ENCODE results near the gene ATL1.
"Not testable (repeated sequence)": the region's sequence is repeated elsewhere in the genome, so short reads cannot be mapped to it uniquely, and the experiment has no call there.

ATL1 gene

DNA sequence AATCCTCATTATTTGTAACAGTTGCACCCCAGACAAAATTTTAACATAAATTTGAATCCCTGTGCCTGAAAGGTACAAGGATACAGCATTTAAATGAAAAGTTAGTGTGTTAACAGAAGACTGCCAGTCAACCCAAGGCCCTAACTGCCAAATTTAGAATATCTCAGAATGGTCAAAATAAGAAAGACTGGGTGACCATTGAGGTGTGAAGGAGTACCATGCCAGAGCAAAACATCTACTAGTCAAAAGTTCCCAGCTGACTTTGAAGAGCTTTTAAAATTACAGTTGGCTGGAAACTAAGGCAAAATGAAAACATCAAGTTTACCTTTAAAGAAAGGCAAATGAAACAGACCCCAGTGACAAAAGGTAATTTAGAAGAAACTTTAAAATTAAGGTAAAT is 89.7 kb downstream of the ATL1 start:
- Mint-ChIP-seq H3K27ac (ENCODE audit: low read depth) (no peak overlapping the region), H3K4me1 (peaks cover 10% of the 10 kb centered on the region), H3K9me3 (no peaks in the 10 kb centered on the region), H3K36me3 (ENCODE audit: insufficient read depth) (peaks cover 6% of the 10 kb centered on the region), H3K27me3 (no peaks in the 10 kb centered on the region), H3K4me3 (no peak overlapping the region)
- ATAC-seq (replicated peaks; ENCODE audit: extremely low read depth, poor library complexity, severe bottlenecking) (no peak), DNase-seq (ENCODE audit: low spot score in 2 of 2) (no peak)

DNA sequence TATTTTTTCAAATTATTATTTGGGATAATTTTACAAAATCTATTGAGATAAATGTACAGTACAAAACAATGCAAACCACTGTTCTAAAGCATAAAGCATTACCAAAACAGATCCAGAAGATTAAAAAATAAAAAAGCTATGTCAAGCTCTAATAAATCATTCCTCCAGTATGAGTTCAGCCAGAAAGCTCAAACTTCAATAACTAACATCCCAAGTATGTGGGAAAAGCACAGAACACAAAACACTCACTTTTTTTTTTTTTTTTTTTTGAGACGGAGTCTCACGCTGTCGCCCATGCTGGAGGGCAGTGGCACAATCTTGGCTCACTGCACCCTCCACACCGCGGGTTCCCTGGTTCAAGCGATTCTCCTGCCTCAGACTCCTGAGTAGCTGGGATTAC is 96.8 kb downstream of the ATL1 start:
- Mint-ChIP-seq H3K4me1 (peaks cover 16% of the 10 kb centered on the region), H3K27me3 (no peaks in the 10 kb centered on the region), H3K27ac (ENCODE audit: low read depth) (no peak overlapping the region), H3K36me3 (ENCODE audit: insufficient read depth) (peaks cover 8% of the 10 kb centered on the region), H3K4me3 (no peak overlapping the region), H3K9me3 (no peaks in the 10 kb centered on the region)
- no peak for DNase-seq (ENCODE audit: low spot score in 2 of 2)
- no peak for ATAC-seq (replicated peaks; ENCODE audit: extremely low read depth, poor library complexity, severe bottlenecking)

DNA sequence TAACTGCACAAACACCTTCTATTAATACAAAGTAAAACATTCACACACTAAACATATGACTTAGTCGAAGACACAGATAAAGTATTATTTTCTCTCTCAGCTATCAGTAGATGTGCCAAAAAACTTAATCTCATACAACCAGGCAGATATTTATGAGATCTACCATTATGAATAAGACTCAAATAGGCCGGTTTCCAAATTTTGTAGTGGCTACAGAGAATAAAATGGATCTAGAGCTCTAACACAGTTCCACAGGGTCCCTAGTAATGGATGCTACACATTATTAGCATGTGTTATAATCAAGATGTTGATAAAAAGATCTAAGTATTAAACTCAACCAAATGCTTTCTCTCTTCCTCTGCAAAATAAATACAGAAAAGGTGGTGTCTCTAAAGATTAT is 97.8 kb downstream of the ATL1 start:
- H3K4me3 Mint-ChIP-seq = no peak overlapping the region
- peaks cover 16% of the 10 kb centered on the region for H3K4me1 Mint-ChIP-seq
- DNase-seq (ENCODE audit: low spot score in 2 of 2) (no peak), ATAC-seq (replicated peaks; ENCODE audit: extremely low read depth, poor library complexity, severe bottlenecking) (no peak)
- no peak overlapping the region for H3K27ac Mint-ChIP-seq (ENCODE audit: low read depth)
- H3K9me3 Mint-ChIP-seq = no peaks in the 10 kb centered on the region
- H3K36me3 Mint-ChIP-seq (ENCODE audit: insufficient read depth) = peaks cover 5% of the 10 kb centered on the region
- H3K27me3 Mint-ChIP-seq = no peaks in the 10 kb centered on the region

DNA sequence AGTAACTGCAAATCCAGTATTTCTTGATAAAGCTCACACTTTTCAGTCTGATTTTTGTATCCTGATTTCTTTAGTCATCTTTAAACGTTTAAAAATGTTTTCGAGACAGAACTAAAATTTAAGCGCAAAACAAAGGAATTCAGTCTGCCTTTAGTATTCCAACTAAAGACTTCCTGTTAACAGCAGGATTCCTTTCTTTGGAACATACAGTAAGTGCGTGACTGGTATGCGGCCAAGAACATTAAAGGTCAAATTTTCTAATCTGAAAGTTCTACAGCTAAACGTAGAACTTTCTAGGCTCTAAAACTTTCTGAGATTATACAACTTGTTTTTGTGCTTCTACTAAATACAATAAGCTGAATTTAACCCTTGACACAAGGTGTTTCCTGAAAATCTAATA is 98.3 kb downstream of the ATL1 start:
- H3K27me3 Mint-ChIP-seq = no peaks in the 10 kb centered on the region
- peaks cover 5% of the 10 kb centered on the region for H3K36me3 Mint-ChIP-seq (ENCODE audit: insufficient read depth)
- no peak overlapping the region for H3K4me3 Mint-ChIP-seq
- H3K27ac Mint-ChIP-seq (ENCODE audit: low read depth) = no peak overlapping the region
- no peak for DNase-seq (ENCODE audit: low spot score in 2 of 2)
- no peaks in the 10 kb centered on the region for H3K9me3 Mint-ChIP-seq
- no peak for ATAC-seq (replicated peaks; ENCODE audit: extremely low read depth, poor library complexity, severe bottlenecking)
- peaks cover 16% of the 10 kb centered on the region for H3K4me1 Mint-ChIP-seq

DNA sequence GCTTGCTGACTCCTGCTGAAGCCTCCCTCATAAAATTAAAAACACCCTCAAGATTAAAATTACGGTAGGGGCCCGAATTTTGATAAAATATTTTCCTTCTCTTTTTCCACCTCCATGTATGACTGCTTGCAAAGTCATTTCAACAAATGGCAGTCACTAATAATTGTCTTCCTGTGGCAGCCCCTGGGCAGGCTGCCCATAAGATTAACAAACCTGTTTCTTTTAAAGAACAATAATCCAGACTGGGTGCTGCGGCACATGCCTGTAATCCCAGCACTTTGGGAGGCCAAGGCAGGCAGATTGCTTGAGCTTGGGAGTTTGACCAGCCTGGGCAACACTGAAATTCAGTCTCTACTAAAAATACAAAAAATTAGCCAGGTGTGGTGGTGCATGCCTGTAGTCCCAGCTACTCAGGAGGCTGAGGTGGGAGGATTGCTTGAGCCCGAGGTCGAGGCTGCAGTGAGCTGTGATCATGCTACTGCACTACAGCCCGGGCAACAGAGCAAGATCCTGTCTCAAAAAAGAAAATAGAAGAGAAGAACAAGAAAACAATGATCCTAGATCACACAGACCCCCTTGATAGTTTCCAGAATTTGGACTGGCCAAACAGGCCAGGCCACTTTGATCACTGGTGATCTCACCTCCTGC is 99.5 kb downstream of the ATL1 start:
- H3K27me3 Mint-ChIP-seq = no peaks in the 10 kb centered on the region
- DNase-seq (ENCODE audit: low spot score in 2 of 2) (no peak), ATAC-seq (replicated peaks; ENCODE audit: extremely low read depth, poor library complexity, severe bottlenecking) (no peak)
- no peak overlapping the region for H3K4me3 Mint-ChIP-seq
- peaks cover 19% of the 10 kb centered on the region for H3K4me1 Mint-ChIP-seq
- H3K27ac Mint-ChIP-seq (ENCODE audit: low read depth) = no peak overlapping the region
- no peaks in the 10 kb centered on the region for H3K9me3 Mint-ChIP-seq
- peaks cover 5% of the 10 kb centered on the region for H3K36me3 Mint-ChIP-seq (ENCODE audit: insufficient read depth)

DNA sequence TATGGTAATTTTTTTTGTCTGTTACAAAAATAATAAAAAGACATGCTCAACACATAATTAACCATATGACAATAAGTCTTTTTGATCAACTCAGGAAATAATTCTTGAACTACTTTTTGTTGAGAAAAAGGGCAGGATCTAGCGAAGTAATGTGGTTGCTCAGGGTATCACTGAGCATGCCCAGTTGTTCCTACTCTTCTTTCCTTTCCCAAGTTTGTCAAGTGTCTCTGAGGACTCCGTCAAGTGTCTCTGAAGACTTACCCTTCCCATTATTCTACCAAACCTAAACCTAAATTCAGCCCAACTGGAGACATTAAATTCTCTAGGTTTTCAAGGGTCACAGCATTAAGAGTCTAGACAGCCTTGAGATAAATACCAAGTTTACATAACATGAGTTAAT is 104.6 kb downstream of the ATL1 start:
- H3K27me3 Mint-ChIP-seq; H3K36me3 Mint-ChIP-seq (ENCODE audit: insufficient read depth); ATAC-seq (replicated peaks; ENCODE audit: extremely low read depth, poor library complexity, severe bottlenecking); DNase-seq (ENCODE audit: low spot score in 2 of 2); H3K27ac Mint-ChIP-seq (ENCODE audit: low read depth); H3K9me3 Mint-ChIP-seq; H3K4me3 Mint-ChIP-seq: not testable (repeated sequence)
- H3K4me1 Mint-ChIP-seq = peaks cover 23% of the 10 kb centered on the region

DNA sequence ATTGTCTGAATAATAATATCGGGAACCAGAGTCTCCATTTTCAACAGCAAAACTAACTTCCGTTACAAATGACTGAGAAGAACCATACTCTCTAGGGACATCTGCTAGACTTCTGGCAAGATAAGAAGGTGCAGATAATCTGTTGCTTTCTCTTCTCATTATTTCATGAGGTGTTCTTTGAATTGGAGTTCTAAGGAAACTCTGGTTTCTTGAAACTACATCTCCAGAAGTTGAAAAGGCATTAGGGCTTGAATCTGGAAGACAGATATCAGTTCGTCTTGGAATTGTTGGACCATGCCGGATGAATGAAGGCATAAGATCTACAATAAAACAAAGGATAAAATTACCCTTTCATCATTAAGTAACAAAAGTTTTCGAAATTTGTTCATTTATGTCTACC is 105.4 kb downstream of the ATL1 start:
- H3K4me1 Mint-ChIP-seq = peaks cover 23% of the 10 kb centered on the region
- H3K36me3 Mint-ChIP-seq (ENCODE audit: insufficient read depth); H3K4me3 Mint-ChIP-seq; ATAC-seq (replicated peaks; ENCODE audit: extremely low read depth, poor library complexity, severe bottlenecking); H3K27ac Mint-ChIP-seq (ENCODE audit: low read depth); H3K27me3 Mint-ChIP-seq; DNase-seq (ENCODE audit: low spot score in 2 of 2); H3K9me3 Mint-ChIP-seq: not testable (repeated sequence)

DNA sequence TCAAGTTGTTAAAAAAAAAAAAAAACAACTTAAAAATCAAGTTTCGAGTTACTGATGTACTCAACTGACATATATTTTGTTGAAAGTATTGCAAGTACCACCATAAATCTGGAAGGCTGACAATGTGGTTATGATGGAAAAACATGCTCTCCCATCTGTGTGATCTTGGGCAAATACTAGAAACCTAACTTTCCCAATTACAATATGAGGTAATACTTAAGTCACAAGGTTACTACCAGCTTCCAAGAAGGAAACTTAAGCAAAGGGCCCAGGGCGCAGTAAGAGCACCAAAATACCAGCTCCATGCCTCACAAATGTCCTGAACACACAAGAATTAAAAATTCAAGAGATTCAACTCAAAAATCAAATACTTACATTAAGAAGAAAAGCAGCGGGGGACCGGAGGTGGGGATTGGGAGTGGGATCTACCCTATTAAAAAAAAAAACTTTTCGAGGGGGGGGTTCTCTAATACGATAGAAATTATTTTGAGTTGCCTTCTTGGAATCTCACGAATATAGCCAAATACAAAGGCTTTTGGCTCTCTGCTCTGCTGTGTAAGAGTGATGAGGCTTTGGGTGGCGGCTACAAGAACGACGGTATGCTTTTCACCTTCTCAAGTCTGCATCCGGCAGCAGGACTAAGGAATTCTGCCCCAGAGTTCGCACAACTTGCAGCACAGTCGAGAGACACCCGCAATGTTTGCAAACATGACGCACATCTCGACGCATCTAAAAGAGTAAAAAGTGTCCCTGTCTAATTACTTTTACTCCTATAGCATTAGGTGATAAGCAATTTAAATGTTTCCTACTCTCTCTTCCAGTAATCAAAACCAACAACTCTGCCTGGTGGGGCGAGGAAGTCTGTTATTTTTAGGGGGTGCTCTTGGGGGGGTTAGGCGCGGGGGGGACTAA is 107.1 kb downstream of the ATL1 start:
- ATAC-seq (replicated peaks; ENCODE audit: extremely low read depth, poor library complexity, severe bottlenecking) (peak; percentile 78), DNase-seq (ENCODE audit: low spot score in 2 of 2) (peak; percentile 21 to 48)
- no peak overlapping the region for H3K27ac Mint-ChIP-seq (ENCODE audit: low read depth)
- no peaks in the 10 kb centered on the region for H3K9me3 Mint-ChIP-seq
- H3K36me3 Mint-ChIP-seq (ENCODE audit: insufficient read depth) = peaks cover 5% of the 10 kb centered on the region
- H3K4me1 Mint-ChIP-seq = peaks cover 17% of the 10 kb centered on the region
- no peak overlapping the region for H3K4me3 Mint-ChIP-seq
- no peaks in the 10 kb centered on the region for H3K27me3 Mint-ChIP-seq

DNA sequence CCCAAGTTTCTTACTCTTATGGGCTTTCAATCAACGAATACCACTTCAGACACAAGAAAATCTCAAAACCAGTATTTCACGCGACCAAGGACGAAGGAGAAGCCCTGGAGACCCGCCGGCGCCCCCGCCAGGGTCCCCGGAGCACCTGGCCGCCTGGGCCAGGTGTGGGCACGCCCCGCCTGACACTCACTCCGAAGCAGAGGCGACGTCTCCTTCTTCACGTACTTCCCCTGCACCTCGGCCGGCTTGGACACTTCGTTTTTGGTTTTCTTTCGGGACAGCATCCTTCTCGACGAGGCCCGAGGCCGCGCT is 107.7 kb downstream of the ATL1 start:
- Mint-ChIP-seq H3K4me3 (no peak overlapping the region), H3K27me3 (no peaks in the 10 kb centered on the region), H3K27ac (ENCODE audit: low read depth) (no peak overlapping the region), H3K36me3 (ENCODE audit: insufficient read depth) (peaks cover 5% of the 10 kb centered on the region), H3K9me3 (no peaks in the 10 kb centered on the region), H3K4me1 (peaks cover 17% of the 10 kb centered on the region)
- peak; percentile 15 to 19 for DNase-seq (ENCODE audit: low spot score in 2 of 2)
- peak; percentile 45 for ATAC-seq (replicated peaks; ENCODE audit: extremely low read depth, poor library complexity, severe bottlenecking)

DNA sequence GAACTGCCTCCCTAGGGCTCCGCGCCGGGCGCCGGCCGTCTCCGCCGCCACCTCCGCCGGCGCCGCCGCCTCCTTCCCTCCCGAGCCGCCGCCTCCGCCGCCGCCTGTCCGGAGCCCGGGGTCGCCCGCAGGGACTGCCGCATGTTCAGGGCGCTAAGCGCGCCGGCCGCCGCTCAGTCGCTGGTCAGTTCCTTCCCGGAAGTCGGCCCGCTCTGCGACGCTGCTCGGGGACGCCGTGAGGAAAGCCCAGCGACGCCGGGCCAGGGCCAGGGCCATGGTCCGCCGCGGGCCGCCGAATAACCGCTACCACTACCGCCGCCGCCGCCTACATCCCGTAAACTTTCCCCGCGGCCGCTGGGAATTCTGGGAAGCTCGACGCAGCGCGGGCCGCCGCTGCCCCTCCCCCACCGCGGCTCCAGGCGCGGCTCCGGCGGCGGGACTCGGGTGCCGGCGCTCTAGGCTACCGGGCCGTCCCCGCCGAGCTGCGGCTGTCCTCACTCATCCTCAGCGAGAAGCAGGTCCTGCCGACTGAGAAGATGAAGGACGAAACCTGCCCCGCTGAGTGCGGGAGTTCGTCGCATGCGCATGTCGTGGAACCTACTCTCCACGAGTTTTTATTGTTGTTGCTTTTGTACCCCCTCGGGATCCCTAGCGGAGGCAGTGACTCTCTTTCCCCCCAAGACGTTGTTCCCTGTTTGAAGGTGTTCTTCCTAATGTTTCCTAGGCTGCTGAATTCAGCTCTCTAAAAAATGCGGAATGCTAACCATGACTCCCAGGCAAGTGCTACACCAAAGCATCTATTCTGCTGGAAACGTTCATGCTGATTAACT is 108.3 kb downstream of the ATL1 start, which contains the start of gene SAV1:
TSS of gene SAV1 (minus strand) at position 311 of the 830 bp plus-strand sequence. CDS start 339 bp downstream, outside the sequence.
- DNase-seq (ENCODE audit: low spot score in 2 of 2) (peak; percentile 19 to 20), ATAC-seq (replicated peaks; ENCODE audit: extremely low read depth, poor library complexity, severe bottlenecking) (peak; percentile 45)
- H3K27me3 Mint-ChIP-seq = no peaks in the 10 kb centered on the region
- H3K36me3 Mint-ChIP-seq (ENCODE audit: insufficient read depth) = peaks cover 5% of the 10 kb centered on the region
- H3K4me1 Mint-ChIP-seq = peaks cover 17% of the 10 kb centered on the region
- H3K27ac Mint-ChIP-seq (ENCODE audit: low read depth) = no peak within 1 kb of the TSS
- H3K4me3 Mint-ChIP-seq = no peak within 1 kb of the TSS
- H3K9me3 Mint-ChIP-seq = no peaks in the 10 kb centered on the region

DNA sequence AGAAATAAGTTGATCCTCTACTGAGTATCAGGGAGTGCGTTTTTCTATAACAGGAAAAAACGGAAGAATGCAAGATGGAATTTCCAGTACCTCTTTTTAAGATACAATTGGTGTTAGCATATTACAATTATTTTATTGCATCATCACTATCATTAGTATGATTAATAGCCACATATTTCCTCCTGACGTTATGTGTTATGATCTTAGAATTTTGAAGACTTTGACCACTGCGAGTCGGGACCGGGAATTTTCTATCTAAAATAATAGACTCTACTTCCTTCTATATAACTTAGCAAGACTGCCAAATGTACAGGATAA is 108.8 kb downstream of the ATL1 start:
- peaks cover 13% of the 10 kb centered on the region for H3K4me1 Mint-ChIP-seq
- no peaks in the 10 kb centered on the region for H3K9me3 Mint-ChIP-seq
- no peaks in the 10 kb centered on the region for H3K27me3 Mint-ChIP-seq
- ATAC-seq (replicated peaks; ENCODE audit: extremely low read depth, poor library complexity, severe bottlenecking) = no peak
- DNase-seq (ENCODE audit: low spot score in 2 of 2) = no peak
- H3K36me3 Mint-ChIP-seq (ENCODE audit: insufficient read depth) = peaks cover 5% of the 10 kb centered on the region
- H3K27ac Mint-ChIP-seq (ENCODE audit: low read depth) = no peak overlapping the region
- H3K4me3 Mint-ChIP-seq = no peak overlapping the region

DNA sequence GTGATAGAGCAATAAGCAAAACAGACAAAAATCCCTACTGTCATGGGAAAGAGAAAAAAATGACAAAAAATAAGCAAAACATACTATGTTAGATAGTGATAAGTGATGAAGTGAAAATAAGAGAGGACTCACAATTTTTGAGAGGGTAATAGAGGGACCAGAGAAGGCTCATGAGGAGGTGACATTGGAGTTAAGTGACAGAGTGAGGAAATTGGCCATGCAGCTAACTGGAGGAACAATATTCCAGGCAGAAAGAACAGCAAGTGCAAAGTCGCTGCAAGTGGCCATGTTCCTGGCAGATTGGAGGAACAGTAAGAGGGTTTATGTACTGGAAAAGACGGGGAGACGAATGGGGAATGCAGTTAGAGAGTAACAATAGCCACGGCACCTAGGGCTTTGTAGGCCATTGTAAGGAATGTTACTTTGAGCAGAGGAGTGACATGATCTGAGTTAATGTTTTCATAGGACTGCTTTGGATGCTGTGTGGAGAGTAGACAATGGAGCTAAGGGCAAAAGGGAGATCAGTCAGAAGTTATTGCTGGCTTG is 109.6 kb downstream of the ATL1 start:
- H3K36me3 Mint-ChIP-seq (ENCODE audit: insufficient read depth) = peaks cover 5% of the 10 kb centered on the region
- H3K4me1 Mint-ChIP-seq = peaks cover 10% of the 10 kb centered on the region

More for the DNA sequence above, 109.6 kb downstream of the ATL1 start:
- ATAC-seq (replicated peaks; ENCODE audit: extremely low read depth, poor library complexity, severe bottlenecking) (no peak), DNase-seq (ENCODE audit: low spot score in 2 of 2) (no peak)
- no peaks in the 10 kb centered on the region for H3K9me3 Mint-ChIP-seq
- H3K4me3 Mint-ChIP-seq = no peak overlapping the region
- H3K27me3 Mint-ChIP-seq = no peaks in the 10 kb centered on the region
- no peak overlapping the region for H3K27ac Mint-ChIP-seq (ENCODE audit: low read depth)

All from central memory CD8-positive, alpha-beta T cell (primary cell).